GM19395 (cell line): ENCODE measurements around the gene NELFA.

ENCODE experiments used
- ATAC-seq: cut with Tn5 transposase; IDR thresholded peaks from one replicate; pipeline ENCODE4 v1.9.1; 2021; ENCODE audit warnings: mild to moderate bottlenecking, moderate library complexity; ENCODE audit not compliant: unreplicated experiment

The NELFA gene

DNA sequence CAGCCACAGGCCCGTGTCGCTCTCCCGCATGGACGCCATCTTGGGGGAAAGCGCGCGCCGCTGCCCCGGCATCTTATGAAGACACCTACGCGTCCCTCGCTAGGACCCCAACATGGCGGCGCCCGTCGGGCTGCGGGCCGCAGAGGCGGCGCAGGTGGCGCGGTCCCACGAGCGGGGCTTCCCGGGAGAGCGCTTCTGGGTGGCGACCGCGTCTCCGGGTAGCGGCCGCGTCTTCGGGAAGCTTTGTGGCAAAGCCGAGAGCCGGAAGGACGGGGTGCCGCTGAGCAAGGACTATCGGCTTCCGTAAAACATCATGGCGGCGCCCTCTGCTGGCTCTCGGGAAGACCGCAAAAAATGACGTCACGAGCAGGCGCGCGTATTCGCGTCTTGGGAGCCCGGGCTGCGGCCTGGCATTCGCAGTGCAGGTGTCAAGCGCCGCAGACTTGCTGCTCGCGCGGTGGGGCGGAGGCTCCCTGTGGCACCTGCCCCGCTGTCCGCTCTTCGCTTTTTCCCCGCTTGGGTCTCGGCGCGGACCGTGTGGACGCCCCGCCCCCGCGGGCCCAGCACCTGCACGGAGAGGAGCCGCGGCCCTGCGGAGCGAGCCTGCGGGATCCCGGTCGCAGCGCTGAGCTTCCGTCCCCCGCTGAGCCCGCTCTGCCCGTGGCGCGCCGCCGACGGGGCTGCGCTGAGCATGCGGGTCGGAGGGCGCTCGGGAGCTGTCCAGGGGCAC lies at the start of gene NELFA:
Gene NELFA, minus strand, starts transcription at position 54 of the 730 bp plus-strand sequence. Its CDS starts 15 bp downstream, at position 39.
- ATAC-seq: peak; percentile 86

DNA sequence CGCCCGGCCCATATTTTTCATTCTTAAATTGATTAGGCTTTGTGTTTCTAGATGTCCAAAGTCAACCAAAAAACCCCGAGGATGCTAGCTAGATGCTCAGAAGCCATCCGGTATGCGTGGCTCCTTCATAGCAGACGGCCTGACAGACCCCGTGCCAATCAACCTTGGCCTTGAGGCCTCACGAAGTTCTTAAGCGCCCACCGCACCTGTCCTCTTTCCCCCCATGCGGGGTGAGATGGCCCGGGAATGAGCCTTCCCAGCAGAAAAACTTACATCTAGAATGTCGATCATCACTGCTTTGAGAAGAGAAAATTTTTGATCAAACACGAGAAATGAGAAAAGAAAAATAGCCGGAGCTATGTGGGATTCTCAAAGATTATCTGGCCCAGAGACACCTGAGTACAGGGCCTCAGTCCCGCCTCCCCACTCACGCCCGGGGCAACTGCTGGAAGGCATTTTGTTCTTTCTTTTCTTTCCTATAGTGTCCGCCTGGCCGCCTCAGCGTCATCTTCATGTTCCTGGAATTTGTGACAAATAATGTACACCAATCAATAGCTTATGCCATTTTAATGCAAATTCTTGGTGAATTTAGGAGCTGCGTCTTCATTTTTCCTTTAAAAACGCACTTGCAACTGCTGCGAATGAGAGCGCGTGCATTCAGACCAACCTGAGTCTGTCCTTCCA lies 48.8 kb upstream of the NELFA start:
- ATAC-seq: no peak

DNA sequence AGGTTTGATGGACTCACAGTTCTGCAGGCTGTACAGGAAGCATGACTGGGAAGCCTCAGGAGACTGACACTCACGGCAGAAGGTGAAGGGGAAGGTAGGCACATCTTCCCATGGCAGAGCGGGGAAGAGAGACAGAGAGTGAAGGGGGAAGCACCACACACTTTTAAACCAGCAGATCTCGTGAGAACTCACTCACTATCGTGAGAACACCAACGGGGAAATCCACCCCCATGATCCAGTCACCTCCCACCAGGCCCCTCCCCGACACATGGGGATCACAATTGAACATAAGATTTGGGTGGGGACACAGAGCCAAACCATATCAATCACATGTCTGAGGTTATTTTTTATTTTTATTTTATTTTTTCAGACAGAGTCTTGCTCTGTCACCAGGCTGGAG lies 45.4 kb upstream of the NELFA start:
- no peak for ATAC-seq

DNA sequence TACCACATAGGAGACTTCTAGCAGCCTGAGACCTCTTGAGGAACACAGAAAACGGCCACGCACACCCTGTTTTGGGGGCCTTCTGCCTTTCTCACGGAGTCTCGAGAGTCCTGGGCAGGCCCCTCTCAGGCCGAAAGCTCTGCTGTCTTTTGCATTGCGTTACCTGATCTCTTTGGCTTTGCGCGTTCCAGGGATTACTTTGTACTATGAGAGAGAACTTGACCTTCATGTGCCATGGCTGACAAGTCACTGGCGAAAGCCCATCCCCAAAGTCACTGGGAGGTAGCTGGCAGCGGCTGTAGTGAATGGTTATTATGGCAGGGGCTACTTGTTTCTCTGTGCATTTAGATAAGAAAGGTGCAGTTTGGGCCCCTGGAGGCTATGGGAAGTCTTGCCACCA lies 42.3 kb upstream of the NELFA start:
- no peak for ATAC-seq

DNA sequence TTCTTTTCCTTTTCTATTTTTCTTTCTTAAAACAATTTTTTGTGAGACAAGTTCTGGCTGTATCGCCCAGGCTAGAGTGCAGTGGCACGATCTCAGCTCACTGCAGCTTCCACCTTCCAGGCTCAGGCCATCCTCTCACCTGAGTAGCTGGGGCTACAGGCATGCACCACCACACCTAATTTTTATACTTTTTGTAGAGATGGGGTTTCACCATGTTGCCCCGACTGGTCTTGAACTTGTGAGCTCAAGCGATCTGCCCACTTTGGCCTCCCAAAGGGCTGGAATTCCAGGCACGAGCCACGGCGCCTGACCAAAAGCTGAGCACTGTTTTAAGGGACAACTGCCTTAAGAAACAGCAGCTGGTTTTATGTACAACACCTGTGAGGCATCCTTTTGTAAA lies 41.0 kb upstream of the NELFA start:
- no peak for ATAC-seq

DNA sequence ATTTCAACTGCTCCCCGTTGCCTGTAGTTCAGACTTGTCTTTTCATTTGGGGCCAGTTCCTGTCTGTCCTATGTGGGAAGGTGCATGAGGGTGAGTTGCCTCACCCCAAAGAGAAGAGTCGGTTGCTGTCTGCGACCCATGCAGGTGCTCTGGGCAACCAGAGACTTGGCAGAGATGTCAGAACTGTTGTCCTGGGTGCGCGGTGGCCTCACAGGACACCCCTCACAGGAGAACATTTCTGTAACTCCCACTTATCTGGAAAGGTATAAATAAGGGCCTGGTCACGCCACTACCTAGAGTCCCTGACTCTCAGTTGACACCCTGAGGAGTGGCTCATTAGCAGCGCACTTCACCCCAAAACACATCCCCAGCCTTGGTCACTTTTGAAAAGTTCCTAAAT lies 40.6 kb upstream of the NELFA start:
- ATAC-seq: no peak

DNA sequence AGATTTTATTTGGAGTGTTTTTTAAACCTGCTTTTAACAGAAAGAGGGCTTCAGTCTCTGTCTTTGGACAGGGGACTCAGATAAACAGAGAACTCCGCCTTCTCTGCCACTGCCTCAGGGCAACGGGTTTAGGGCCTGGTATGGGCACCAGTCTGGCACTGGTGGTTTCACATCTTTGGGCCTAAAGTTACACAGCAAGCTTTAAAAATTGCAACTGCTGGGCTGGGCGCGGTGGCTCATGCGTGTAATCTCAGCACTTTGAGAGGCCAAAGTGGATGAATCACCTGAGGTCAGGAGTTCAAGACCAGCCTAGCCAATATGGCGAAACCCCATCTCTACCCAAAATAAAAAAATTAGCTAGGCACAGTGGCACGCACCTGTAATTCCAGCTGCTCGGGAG lies 40.1 kb upstream of the NELFA start:
- no peak for ATAC-seq

DNA sequence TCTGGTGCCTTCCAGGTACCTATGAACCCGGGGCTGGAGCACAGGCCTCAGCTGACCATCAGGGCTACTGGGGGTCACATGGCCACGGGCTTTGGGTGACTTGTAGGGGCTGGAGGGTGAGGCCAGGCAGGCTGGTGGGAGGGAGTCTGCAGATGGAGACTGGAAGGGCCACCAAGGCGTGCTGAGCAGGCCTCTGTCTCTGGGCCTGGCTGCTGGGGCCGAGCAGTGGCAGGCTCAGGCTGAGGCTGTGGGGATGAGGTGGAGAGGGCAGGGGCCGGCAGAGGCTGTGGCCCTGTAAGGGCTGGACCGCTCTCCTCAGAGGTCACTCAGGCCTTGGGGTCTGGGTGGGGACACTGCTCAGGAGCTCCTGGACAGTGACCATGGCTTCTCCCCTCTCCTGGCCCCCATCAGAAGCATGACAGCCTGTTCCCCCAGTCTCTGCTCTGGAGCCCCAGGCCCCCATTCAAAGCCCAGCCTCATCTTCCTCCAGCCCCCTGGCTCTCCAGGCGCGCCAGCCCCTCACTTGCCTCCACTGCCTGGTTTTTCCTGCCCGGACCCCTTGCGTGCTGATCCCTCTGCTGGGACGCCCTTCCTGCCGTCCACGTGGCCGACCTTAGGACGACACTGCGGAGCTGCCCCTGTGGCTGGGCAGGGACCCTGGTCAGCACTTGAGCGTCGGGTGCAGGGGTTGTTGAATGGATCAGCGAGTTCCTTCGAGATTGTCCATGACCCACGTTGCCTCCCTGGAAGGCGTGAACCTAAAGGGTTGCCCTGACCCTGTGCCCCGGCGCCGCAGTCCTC lies 39.2 kb upstream of the NELFA start:
- ATAC-seq: no peak

DNA sequence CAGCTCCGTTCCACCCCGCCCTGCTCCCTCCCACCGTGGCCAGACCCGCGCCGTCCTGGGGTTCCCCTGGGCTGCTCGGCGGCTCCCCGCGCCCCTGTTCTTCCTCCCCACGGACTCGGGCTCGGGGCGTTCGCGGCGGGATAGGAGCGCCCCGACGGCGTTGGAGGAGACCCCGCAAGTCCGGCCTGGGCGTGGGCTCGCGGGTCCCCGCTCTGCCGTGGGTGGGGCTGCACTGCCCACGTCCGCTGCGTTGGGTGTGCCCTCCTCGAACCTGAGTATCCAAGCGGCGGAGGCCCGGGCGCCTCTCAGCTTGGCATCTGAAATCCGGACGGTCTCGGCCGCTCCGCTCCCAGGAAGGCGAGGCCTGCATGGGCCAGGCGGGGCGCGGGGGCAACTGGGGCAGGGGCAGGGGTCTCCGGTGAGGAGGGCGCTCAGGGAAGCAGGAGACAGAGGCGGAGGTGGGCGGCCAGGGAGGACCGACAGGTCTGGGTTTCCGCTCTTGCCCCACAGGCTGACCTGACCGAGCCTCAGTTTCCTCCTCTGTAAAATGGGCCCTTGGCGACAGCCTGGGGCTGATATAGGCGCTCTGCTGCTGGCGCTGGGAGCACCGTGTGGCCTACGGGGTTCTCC lies 38.4 kb upstream of the NELFA start:
- ATAC-seq: no peak

DNA sequence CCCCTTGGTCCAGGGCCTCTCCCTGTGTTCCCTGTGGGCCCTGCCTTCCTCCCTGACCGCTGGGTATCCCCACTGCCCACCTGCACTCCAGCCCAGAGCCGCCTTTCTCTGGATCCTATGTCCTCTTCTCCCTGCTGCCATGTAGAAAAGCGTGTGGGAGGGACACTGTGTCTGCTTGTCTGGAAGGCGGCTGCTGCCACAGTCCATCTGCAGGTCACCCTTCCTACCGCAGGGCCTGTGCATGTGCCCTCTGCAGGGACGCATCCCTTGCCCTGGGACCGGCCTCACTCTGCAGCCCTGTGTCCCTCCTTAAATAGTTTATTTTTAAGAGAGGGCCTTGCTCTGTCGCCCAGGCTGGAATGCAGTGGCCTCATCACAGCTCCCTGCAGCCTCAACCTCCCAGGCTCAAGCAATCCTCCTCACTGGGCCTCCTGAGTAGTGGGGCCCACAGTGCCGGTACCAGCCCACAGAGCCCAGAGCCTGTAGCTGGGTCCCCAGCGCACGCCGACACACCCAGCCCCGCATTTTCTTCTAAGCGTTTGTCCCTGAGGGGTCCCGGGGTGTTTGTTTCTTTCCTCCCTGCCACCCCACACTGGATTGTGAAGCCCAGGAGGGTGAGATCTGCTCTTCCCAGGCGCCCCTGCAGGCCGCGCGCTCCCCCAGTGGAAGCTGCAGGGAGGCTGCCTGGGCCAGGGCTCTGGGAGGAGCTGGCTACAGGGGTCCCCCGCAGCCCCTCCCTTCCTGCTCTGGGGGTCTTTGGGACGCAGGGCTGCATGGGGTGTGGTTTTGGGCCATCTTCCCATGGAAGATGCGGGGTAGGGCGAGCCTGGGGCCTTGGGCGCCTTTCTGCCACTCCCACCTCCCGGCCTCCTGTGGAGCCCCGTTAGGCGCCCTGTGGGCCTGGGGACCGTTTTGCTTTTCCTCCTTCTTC lies 37.5 kb upstream of the NELFA start:
- ATAC-seq: no peak

DNA sequence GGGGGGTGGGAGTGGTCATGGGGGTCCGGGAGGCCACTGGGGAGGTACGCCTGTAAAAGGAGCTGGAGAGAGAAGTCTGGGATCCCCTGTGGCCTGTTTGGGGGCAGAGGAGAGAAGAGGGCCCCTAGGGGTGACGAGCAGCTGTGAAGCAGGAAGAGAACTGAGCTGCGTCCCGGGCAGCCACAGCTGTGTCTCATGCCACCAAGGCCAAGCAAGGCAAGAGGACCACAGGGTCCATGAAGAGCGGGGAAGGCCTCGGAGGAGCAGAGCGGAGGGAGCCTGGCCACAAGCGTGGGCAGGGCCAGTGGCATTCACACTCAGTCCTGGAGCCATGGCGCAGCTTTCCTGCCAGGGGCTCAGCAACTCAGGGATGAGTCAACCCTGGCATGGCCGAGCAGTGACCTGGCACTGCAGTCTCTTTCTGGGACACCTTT lies 36.8 kb upstream of the NELFA start:
- ATAC-seq: no peak

DNA sequence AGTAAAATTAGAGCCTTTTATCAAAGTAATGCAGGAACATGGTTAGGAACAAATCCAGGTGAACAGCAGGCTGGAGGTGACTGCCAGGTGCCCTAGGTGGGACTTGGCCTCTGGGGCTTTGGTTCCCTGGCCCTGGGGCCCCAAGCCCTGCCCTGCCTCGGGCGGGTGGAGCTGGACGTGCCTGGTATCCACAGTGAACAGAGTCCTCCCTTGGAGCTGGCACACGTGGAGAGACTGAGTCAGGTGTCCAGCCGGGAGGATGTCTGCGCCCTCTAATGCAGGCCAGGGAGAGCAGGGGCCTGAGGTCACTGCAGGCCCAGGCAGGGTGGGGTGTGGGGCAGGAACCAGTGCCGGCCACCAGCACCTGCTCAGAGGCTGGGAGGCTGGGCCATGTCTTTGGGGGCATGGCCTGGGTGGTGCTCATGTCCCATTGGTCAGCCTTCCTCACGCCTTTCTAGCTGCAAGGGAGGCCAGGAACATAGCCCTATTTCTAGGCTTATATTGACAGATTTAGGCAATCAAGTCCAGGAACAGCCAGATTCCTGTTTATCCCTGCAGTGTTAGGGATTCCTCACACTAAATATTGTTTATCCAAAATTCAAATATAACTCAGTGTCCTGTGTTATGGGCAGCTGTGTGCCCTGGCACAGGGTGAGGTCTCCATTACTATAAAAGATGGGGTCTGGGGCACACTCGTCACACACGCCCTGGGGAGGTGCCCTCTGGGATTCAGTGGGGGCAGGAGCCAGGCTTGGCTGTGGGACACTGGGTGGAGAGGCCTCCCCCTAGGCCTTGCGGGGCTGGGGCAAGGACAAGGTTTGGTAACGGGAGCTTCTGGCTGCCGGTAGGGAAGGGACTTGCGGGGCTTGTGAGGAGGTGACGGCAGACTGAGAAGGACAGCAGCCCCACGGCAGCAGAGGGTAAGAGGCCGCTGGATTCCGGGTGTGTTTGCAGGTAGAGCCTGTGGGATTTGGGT lies 36.1 kb upstream of the NELFA start:
- ATAC-seq: no peak

DNA sequence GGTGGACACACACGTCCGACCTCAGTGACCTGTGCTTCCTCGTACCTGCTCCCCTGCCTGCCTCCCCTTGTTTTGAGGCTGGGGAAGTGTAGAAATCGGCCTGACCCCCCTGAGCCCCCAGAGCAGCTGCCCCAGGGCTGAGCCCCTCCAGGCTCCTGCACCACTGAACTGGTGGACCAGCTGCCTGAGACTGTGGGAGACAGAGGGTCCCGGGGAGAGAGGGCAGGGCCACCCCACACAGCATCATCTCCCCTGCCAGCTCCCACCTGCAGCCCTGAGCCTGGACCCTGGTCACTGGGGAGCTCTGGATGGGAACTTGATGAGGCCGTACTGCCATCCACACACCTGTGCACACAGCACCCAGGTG lies 35.3 kb upstream of the NELFA start:
- no peak for ATAC-seq

DNA sequence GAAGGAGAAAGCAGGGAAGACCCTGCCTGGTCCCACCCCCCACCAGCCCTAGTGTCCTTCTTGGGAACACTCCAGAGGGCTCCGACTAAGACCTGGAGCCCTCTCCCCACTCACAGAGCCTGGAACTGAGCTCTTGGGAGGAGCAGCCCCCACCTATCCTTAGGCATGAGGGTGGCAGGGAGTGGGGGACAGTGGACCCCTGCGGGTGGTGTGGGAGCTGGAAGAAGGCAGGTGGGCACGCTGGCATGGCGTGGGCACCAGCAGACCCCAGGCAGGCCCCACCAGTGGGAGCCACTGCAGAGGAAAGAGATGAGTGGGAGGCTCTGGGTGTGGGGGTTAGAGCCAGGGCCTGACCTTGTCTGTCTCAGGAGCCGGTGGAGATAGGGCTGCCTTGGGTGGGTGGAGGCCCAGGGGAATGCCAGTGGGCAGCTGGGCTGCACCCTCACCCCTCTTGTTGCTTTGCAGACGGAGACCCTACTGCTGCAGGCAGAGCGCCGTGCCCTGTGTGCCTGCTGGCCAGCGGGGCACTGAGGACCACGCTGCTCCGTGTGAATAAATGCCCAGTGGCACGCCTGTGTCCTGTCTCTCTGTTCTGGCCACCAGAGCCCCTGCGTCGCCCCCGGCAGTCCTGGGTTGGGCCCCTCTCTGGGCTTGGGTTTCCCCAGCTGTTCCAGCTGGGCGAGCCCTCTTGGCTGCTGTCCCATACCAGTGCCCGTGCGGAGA lies 34.8 kb upstream of the NELFA start:
- ATAC-seq: no peak

DNA sequence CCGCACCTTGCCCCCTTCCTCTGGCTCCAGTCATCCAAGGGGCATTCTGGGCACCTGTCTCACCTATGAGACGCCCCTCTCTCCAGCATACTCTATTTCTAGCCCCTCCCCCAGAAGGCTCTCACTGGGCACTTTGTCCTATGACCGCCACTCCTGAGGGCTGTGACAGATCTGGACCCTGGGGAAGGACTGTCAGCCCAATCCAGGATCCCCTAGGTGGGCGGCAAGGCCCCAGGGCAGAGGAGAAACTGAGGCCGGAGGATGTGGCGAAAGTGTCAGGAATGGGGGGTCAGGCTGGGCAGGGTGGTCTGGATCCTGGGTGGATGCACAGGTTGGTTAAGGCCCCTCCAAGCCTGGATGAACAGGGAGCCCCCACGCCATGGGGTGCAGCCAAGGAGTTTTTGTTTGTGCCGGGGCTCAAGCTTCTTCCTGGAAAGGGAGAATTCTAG lies 34.2 kb upstream of the NELFA start:
- no peak for ATAC-seq

DNA sequence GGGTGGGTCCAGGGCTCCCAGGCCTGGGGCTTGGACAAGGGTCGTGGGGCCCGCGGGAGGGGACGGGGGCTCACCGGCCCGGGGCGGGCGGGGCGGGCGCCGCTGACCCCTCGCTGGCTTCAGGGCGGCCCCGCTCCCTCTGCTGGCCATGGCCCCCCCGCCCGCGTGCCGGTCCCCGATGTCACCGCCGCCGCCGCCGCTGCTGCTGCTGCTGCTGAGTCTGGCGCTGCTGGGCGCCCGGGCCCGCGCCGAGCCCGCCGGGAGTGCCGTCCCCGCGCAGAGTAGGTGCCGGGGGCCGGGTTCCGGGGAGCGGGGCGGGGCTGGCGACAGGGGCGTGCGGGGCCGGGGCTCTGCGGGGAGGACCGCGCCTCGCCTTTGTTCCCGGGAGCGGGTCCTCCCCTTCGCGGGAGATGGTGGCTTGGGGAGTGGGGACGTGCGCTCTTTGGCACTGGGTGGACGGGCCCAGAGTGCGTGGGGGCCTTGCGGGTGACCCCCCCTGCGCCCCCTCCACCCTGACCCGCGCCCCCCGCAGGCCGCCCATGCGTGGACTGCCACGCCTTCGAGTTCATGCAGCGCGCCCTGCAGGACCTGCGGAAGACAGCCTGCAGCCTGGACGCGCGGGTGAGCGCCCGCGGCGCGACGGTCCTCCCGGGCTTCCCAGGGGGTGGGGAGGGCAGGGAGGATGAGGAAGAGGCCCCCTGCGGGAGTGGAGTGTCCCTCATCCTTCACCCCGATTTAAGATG lies 33.6 kb upstream of the NELFA start:
- no peak for ATAC-seq

DNA sequence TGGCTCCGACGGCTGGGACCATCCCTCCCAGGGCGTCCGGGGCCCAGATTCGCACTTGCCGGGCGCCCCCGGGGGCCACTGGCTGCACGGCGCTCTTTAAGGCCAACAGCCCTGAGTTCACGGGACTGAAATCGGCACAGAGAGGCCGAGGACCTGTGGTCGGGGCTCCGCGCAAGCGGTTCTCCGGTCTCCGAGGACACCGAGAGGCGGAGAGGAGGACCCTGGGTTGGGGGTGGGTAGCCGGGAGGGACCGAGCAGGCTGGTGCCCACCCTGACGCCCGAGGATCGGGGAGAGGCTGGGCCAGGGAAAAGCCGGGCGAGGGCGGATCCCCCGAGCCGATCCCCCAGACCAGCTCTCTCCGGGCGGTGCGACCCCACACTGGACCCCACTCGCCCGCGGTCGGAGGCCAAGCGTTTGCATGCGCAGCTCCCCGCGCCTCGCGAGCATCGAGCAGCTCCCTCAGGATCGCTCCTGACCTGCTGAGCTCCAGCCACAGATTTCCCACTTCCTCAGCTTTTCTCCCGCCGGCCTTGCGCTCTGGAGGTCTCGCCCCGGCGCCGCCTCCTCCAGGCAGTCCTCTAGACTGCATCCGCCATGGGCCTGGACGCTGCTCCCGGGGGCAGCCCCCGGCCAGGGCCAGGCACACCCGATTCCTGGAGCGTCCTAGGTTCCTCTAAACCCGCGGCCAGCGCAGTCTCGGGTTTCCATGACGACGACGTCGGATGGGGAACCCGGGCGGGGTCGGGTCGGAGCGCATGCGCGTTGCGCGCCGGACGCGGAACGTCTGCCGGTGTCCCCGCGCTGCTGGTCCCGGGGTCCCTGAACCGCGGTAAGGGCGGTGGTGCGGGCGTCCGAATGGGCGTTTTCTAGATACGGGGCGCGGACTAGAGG lies 32.7 kb upstream of the NELFA start:
- ATAC-seq: peak; percentile 64
